Upper lobe of left lung (tissue), 6 donors: ENCODE data around the gene CLN5. TPM values are rescaled to one million over a fixed set of nuclear protein-coding genes. Genes with fewer than 3 reads are reported as not detected.

ENCODE experiments used
- ATAC-seq, 2 donors: fragments of 200-7000 bp; cut with Tn5 transposase; one replicate each; pipeline ENCODE4 v1.9.1; 2022; ENCODE audit warnings: mild to moderate bottlenecking in 2 of 2, moderate library complexity in 2 of 2; ENCODE audit not compliant: low FRiP score in 2 of 2
- DNase-seq, 2 donors: peaks; one replicate each; pipeline ENCODE4 v3.0.0-alpha.2; 2019 to 2020
- H3K27ac ChIP-seq, 4 donors: fragments of 200-600 bp; sonication (generic); one replicate each; pipeline ENCODE4 v1.5.1; 2016 to 2019
- H3K27me3 ChIP-seq, 4 donors: fragments of 200-600 bp; sonication (generic); one replicate each; pipeline ENCODE4 v1.5.1; 2017 to 2019
- H3K36me3 ChIP-seq, 4 donors: fragments of 200-600 bp; sonication (generic); one replicate each; pipeline ENCODE4 v1.5.1; 2016 to 2019
- H3K4me1 ChIP-seq, 4 donors: fragments of 200-600 bp; sonication (generic); one replicate each; pipeline ENCODE4 v1.5.1; 2018 to 2019
- H3K4me3 ChIP-seq, 4 donors: fragments of 200-600 bp; sonication (generic); one replicate each; pipeline ENCODE4 v1.5.1; 2017 to 2019; ENCODE audit warnings: mild to moderate bottlenecking in 2 of 4, moderate library complexity in 1 of 4
- H3K9me3 ChIP-seq, 4 donors: fragments of 200-600 bp; sonication (generic); one replicate each; pipeline ENCODE4 v1.5.1; 2018 to 2019
- CTCF ChIP-seq, 6 experiments: fragments of 450-650 bp in 4 of 6; fragments of 200-600 bp in 2 of 6; sonication (generic) in 2 of 6; IDR thresholded peaks; one replicate each; pipeline ENCODE4 v1.5.1; 2016 to 2019; ENCODE audit warnings: antibody characterized with exemption in 6 of 6
- EP300 ChIP-seq, 4 donors: sonication (generic); formaldehyde crosslinking; IDR thresholded peaks; one replicate each; pipeline ENCODE4 v1.5.1; 2017; ENCODE audit warnings: antibody characterized with exemption in 4 of 4, control low read depth in 2 of 4
- POLR2A ChIP-seq, 4 donors: fragments of 450-650 bp; IDR thresholded peaks; one replicate each; pipeline ENCODE4 v1.5.1; 2016 to 2017; ENCODE audit warnings: antibody characterized with exemption in 4 of 4, mild to moderate bottlenecking in 2 of 4
- POLR2AphosphoS5 ChIP-seq, 2 donors: sonication (generic); formaldehyde crosslinking; IDR thresholded peaks; one replicate each; pipeline ENCODE4 v1.5.1; 2017; ENCODE audit warnings: antibody characterized with exemption in 2 of 2
- WGBS, 2 donors: methylation state at CpG; one replicate each; pipeline ENCODE4 v1.1.5; 2017 to 2018; 5-methylcytosine and 5-hydroxymethylcytosine counted together
- total RNA-seq, 6 donors: library from RNA; depleted of rRNA in 4 of 6; stranded (reverse); fragments of >200 nt in 4 of 6; gene quantifications; one replicate each; pipeline versions ENCODE4 v1.1.0 to v1.2.1, GENCODE V29; 2016 to 2021
- donor health status: DM: no; HTN: no; CAD: no; lungs with moderate emphysema.
- donor health status: DM: no; HTN: yes; CAD: no; lungs with severe emphysema.

CLN5 gene
- total RNA-seq, 6 donors from 2014 or later: 13.0 to 39.5 (median 25.8) TPM

GRCh38 chr13:76993473-76993872 lies 1.6 kb downstream of the CLN5 start:
- Histone ChIP-seq H3K27me3 (no peaks in the 10 kb centered on the region), H3K9me3 (no peaks in the 10 kb centered on the region), H3K4me3 (no peak overlapping the region), H3K27ac (peak overlapping the region in 2 of 4 donors; percentile 90 to 93), H3K4me1 (peaks cover 14 to 24% (median 17%) of the 10 kb centered on the region in 4 donors), H3K36me3 (peaks cover 0 to 18% (median 6%) of the 10 kb centered on the region in 4 donors)
- DNase-seq (no peak), ATAC-seq (no peak)
- TF ChIP-seq POLR2A (IDR thresholded peaks at IDR 0.05) (no peak), POLR2AphosphoS5 (IDR thresholded peaks at IDR 0.05) (no peak), EP300 (IDR thresholded peaks at IDR 0.05) (no peak), CTCF (IDR thresholded peaks at IDR 0.05) (no peak)
- WGBS, 2 donors: 74 to 75% methylated on average over 5 of the region's 5 CpGs

GRCh38 chr13:76994281-76994680 lies 2.4 kb downstream of the CLN5 start:
- TF ChIP-seq CTCF (IDR thresholded peaks at IDR 0.05): no peak
- TF ChIP-seq POLR2A (IDR thresholded peaks at IDR 0.05): no peak
- no peak for TF ChIP-seq EP300 (IDR thresholded peaks at IDR 0.05)
- no peak for TF ChIP-seq POLR2AphosphoS5 (IDR thresholded peaks at IDR 0.05)

DNA sequence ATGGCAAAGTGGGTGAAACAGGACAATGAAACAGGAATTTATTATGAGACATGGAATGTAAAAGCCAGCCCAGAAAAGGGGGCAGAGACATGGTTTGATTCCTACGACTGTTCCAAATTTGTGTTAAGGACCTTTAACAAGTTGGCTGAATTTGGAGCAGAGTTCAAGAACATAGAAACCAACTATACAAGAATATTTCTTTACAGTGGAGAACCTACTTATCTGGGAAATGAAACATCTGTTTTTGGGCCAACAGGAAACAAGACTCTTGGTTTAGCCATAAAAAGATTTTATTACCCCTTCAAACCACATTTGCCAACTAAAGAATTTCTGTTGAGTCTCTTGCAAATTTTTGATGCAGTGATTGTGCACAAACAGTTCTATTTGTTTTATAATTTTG lies 8.6 kb downstream of the CLN5 start:
- 56 to 62% methylated on average over 1 of the region's 1 CpG for WGBS, 2 donors
- Histone ChIP-seq H3K9me3 (no peaks in the 10 kb centered on the region), H3K36me3 (peaks cover 3 to 50% (median 11%) of the 10 kb centered on the region in 4 donors), H3K27me3 (no peaks in the 10 kb centered on the region), H3K27ac (no peak overlapping the region), H3K4me1 (peaks cover 15 to 21% (median 18%) of the 10 kb centered on the region in 4 donors), H3K4me3 (no peak overlapping the region)
- TF ChIP-seq POLR2A (IDR thresholded peaks at IDR 0.05) (no peak), POLR2AphosphoS5 (IDR thresholded peaks at IDR 0.05) (no peak), CTCF (IDR thresholded peaks at IDR 0.05) (no peak), EP300 (IDR thresholded peaks at IDR 0.05) (no peak)
- ATAC-seq (no peak), DNase-seq (no peak)

More at GRCh38 chr13:76994281-76994680, 2.4 kb downstream of the CLN5 start:
- DNase-seq (no peak), ATAC-seq (no peak)
- Histone ChIP-seq H3K4me1 (peaks cover 14 to 24% (median 17%) of the 10 kb centered on the region in 4 donors), H3K4me3 (no peak overlapping the region), H3K9me3 (no peaks in the 10 kb centered on the region), H3K36me3 (peaks cover 0 to 26% (median 9%) of the 10 kb centered on the region in 4 donors), H3K27ac (no peak overlapping the region), H3K27me3 (no peaks in the 10 kb centered on the region)
- 92 to 97% methylated on average over 3 of the region's 3 CpGs for WGBS, 2 donors

GRCh38 chr13:77001540-77001939 lies 9.7 kb downstream of the CLN5 start:
- H3K4me1 ChIP-seq: peaks cover 15 to 21% (median 18%) of the 10 kb centered on the region in 4 donors
- WGBS, 2 donors: 37 to 50% methylated on average over 4 of the region's 4 CpGs
- H3K9me3 ChIP-seq: no peaks in the 10 kb centered on the region
- TF ChIP-seq EP300 (IDR thresholded peaks at IDR 0.05) (no peak), POLR2A (IDR thresholded peaks at IDR 0.05) (no peak), CTCF (IDR thresholded peaks at IDR 0.05) (no peak), POLR2AphosphoS5 (IDR thresholded peaks at IDR 0.05) (no peak)
- H3K27me3 ChIP-seq: no peaks in the 10 kb centered on the region
- peak overlapping the region in 2 of 4 donors; percentile 46 to 58 for H3K27ac ChIP-seq
- ATAC-seq (no peak), DNase-seq (no peak)
- no peak overlapping the region for H3K4me3 ChIP-seq
- H3K36me3 ChIP-seq: peaks cover 3 to 44% (median 7%) of the 10 kb centered on the region in 4 donors

DNA sequence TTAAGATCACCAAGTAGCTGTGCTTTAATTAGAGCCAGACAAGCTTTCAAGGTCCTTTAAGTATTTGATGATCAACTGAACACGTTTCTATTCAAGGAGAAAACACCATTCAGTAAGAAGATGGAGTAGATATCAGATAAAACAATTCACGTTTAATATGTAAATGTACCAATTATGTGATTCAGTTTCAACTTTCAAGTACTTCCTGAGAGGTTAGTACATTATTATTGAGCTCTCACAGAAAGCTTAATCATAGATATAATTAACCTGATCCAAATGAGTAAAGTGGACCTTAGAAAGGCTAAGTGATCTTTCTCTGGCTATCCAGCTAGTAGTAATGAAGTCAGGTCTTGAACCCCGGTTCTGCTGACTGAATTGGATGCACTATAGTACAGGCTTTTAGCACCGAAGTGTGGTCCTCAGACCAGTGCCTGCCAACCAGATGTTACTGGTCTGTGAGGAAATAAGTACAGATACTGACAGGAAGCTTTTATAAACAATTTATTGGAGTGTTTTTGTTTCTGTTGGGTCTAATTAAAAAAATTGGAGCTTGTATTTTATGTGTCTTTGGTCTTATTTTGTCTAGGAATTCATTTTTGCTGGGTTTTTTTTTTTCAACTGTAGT lies 10.2 kb downstream of the CLN5 start:
- DNase-seq: no peak
- TF ChIP-seq POLR2A (IDR thresholded peaks at IDR 0.05) (no peak), POLR2AphosphoS5 (IDR thresholded peaks at IDR 0.05) (no peak), EP300 (IDR thresholded peaks at IDR 0.05) (no peak), CTCF (IDR thresholded peaks at IDR 0.05) (no peak)
- Histone ChIP-seq H3K9me3 (no peaks in the 10 kb centered on the region), H3K4me1 (peaks cover 15 to 21% (median 18%) of the 10 kb centered on the region in 4 donors), H3K27ac (peak overlapping the region in 2 of 4 donors; percentile 46 to 58), H3K27me3 (no peaks in the 10 kb centered on the region), H3K36me3 (peaks cover 3 to 48% (median 8%) of the 10 kb centered on the region in 4 donors), H3K4me3 (no peak overlapping the region)
- ATAC-seq: no peak
- WGBS, 2 donors: 43 to 48% methylated on average over 4 of the region's 4 CpGs
